ENCODE results near the gene THAP8. TPM values are rescaled to one million over a fixed set of nuclear protein-coding genes. Genes with fewer than 3 reads are reported as not detected.

THAP8 gene
- total and polyA plus RNA-seq, 2 of the 4 experiments (the other 2 are of a cell fraction): 1.8 to 5.9 TPM

DNA sequence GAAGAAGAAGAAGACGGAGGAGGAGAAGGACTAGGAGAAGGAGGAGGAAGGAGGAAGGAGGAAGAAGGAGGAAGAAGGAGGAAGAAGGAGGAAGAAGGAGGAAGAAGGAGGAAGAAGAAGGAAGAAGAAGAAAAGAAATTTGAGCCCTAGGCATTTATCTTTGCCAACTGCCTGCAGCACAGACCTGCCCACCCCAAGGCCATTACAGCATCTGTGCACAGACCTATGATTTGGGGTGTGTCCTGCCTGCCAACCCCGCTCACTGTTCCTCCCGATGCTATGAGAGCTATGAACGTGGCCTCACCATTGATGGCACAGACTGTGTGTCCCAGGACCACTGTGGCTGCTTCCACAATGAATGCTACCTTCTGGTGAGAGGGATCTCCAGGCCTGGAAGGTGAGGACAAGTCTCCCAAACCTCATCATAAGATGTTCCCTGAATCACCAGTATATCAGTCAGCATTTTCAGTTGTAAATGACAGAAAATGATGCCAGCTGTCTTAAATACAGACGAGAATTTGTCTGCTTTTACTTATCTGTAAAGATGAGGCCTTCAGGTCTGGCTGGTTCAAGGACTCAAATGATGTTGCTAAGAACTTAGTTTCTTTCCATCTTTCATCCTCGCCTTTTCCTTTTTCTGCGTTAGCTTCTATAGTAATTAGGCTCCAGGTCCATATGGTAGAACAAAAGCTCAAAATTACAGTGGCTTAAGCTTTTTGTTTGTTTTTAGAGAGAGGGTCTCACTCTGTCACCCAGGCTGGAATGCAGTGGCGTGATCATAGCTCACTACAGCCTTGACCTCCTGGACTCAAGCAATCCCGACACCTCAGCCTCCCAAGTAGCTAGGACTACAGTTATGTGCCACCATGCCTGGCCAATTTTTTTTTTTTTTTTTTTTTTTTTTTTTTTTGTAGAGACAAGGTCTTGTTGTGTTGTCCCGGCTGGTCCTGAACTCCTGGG, 63.0 kb downstream of the THAP8 start (continued):
- TF ChIP-seq, protein P1, sequence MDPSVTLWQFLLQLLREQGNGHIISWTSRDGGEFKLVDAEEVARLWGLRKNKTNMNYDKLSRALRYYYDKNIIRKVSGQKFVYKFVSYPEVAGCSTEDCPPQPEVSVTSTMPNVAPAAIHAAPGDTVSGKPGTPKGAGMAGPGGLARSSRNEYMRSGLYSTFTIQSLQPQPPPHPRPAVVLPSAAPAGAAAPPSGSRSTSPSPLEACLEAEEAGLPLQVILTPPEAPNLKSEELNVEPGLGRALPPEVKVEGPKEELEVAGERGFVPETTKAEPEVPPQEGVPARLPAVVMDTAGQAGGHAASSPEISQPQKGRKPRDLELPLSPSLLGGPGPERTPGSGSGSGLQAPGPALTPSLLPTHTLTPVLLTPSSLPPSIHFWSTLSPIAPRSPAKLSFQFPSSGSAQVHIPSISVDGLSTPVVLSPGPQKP (IDR thresholded peaks at IDR 0.05; ENCODE audit: borderline replicate concordance, low read depth, low read length): no peak

DNA sequence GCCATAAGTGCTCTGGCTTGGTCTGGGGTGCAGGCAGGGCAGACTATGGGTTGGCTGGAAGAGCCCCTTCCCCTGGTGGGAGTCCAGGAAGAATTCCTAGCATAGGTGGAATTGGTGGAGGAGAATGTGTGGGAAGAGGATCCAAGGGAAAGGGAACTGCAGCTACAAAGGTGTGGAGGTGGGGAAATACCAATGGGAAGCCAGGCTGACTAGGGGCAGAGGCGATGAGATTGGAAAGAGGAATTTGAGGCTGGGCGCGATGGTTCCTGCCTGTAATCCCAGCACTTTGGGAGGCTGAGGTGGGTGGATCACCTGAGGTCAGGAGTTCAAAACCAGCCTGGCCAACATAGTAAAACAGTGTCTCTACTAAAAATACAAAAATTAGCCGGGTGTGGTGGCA, 63.9 kb downstream of the THAP8 start:
- Histone ChIP-seq H3K4me3 (ENCODE audit: insufficient read depth, low read depth, low read length) (no peak overlapping the region), H2AK9ac (replicated peaks; ENCODE audit: low read depth, low read length, poor library complexity) (no peak overlapping the region), H4K20me1 (ENCODE audit: insufficient read depth, low read length) (no peaks in the 10 kb centered on the region; the same call in 1 of the 2 replicates), H2AFZ (replicated peaks; ENCODE audit: low read length, poor library complexity) (no peak overlapping the region), H2BK15ac (ENCODE audit: low read depth, low read length) (no peak overlapping the region), H3K9me3 (ENCODE audit: control insufficient read depth, insufficient read depth, low read length) (peaks cover 5% of the 10 kb centered on the region), H3K14ac (replicated peaks; ENCODE audit: low read depth, low read length) (no peak overlapping the region), H3K36me3 (ENCODE audit: control insufficient read depth, insufficient read depth, low read length) (no peaks in the 10 kb centered on the region), H3K56ac (ENCODE audit: extremely low read depth, insufficient read depth, low read length) (no peak overlapping the region), H3K9ac (ENCODE audit: low read depth, low read length) (no peak overlapping the region), H2BK120ac (ENCODE audit: low read depth, low read length) (no peak overlapping the region), H3K9me1 (ENCODE audit: insufficient read depth, low read length) (no peaks in the 10 kb centered on the region), H3K27ac (ENCODE audit: insufficient read depth, low read length) (no peak overlapping the region), H2BK5ac (ENCODE audit: low read depth, low read length, poor library complexity, severe bottlenecking) (no peak overlapping the region), H4K8ac (ENCODE audit: low read depth in 2 of 2, low read length in 2 of 2) (no peak overlapping the region), H3K27me3 (ENCODE audit: control insufficient read depth, insufficient read depth, low read length) (peaks cover 20% of the 10 kb centered on the region), H4K91ac (ENCODE audit: insufficient read depth, low read depth, low read length) (no peak overlapping the region), H4K5ac (ENCODE audit: low read depth, low read length) (no peak overlapping the region), H3K23ac (ENCODE audit: low read depth, low read length) (no peak overlapping the region), H2BK20ac (ENCODE audit: low read depth, low read length) (no peak overlapping the region), H3K18ac (ENCODE audit: low read depth, low read length) (no peak overlapping the region), H3K4me1 (ENCODE audit: control insufficient read depth, insufficient read depth, low read length) (no peaks in the 10 kb centered on the region), H3K4me2 (ENCODE audit: low read depth, low read length) (no peak overlapping the region), H3K79me1 (ENCODE audit: low read depth in 1 of 2, low read length in 2 of 2) (peaks cover 0 to 3% of the 10 kb centered on the region in 2 experiments; a peak in 1 of 4 replicates), H3K4ac (ENCODE audit: low read depth, low read length) (no peak overlapping the region), H2AK5ac (ENCODE audit: low read depth, low read length) (no peak overlapping the region)
- CTCF ChIA-PET: no interaction called here
- in situ Hi-C loops (cut with MboI; ENCODE audit: low sequenced_read_pairs) (no loop called here), dilution Hi-C loops (cut with HindIII; ENCODE audit: low sequenced_read_pairs, unreplicated experiment) (no loop called here), intact Hi-C loops (cut with micrococcal nuclease) (no loop called here)
- ATAC-seq (ENCODE audit: low read depth) (no peak), DNase-seq (no peak)
- no peak for TF ChIP-seq RFX5 (IDR thresholded peaks at IDR 0.05; ENCODE audit: low read depth, low read length)
- TF ChIP-seq POLR2A (IDR thresholded peaks at IDR 0.05; ENCODE audit: low read depth, low read length): no peak
- TF ChIP-seq MXI1 (IDR thresholded peaks at IDR 0.05; ENCODE audit: borderline replicate concordance, low read depth, low read length): no peak
- no peak for TF ChIP-seq FOS (IDR thresholded peaks at IDR 0.05; ENCODE audit: low read depth, low read length)
- TF ChIP-seq MAFK (IDR thresholded peaks at IDR 0.05; ENCODE audit: low read depth, low read length): no peak
- TF ChIP-seq, protein P2, sequence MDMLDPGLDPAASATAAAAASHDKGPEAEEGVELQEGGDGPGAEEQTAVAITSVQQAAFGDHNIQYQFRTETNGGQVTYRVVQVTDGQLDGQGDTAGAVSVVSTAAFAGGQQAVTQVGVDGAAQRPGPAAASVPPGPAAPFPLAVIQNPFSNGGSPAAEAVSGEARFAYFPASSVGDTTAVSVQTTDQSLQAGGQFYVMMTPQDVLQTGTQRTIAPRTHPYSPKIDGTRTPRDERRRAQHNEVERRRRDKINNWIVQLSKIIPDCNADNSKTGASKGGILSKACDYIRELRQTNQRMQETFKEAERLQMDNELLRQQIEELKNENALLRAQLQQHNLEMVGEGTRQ (IDR thresholded peaks at IDR 0.05; ENCODE audit: low read depth, low read length): no peak
- no TSS peak for BruUV-seq (replicated peaks)
- POLR2A ChIA-PET (ENCODE audit: unreplicated experiment): no interaction called here
- WGBS, 2 experiments (ENCODE audit: extremely low coverage in 2 of 2, insufficient read length in 1 of 2): no CpG with 5 or more reads among the region's 4 CpGs
